ENCODE results near the gene FCN2. TPM values are rescaled to one million over a fixed set of nuclear protein-coding genes. Genes with fewer than 3 reads are reported as not detected.

Gene FCN2
- polyA plus RNA-seq, 1 donor (not counting 4 experiments of a cell fraction or from before 2014, with no cell fraction given): not detected

DNA sequence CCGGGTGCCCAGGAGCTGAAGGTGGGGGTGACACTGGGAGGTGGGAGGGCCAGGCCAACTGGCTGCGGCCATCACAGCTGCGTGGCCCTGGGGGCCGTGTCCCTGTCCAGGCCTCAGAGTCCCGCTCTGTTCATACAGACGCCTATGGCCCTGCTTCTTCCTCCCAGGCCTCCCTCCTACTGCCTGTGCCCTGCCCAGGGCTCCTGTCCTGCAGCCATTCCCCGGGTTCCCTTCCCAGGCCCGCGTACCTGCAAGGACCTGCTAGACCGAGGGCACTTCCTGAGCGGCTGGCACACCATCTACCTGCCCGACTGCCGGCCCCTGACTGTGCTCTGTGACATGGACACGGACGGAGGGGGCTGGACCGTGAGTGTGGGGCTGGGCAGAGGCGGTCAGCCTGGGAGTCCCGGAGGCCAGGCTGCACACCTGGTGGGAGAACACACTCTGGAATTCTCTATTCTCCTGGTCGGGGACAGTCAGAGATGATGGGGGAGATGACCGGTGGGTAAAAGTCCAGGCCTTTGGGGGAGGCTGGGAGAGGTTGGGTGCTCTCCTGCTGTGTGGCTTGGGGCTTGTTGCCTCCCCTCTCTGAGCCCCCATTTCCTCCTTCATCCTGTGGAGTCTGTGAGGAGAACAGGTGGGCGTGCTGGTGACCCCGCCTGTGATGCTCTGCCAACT is 4.5 kb downstream of the FCN2 start:
- H3K4me2 ChIP-seq (ENCODE audit: control insufficient read depth, extremely low read depth, insufficient read depth, low read depth, low read length): no peak overlapping the region
- FAIRE-seq (no peak), DNase-seq (ENCODE audit: low read depth, low spot score) (no peak)
- no peaks in the 10 kb centered on the region for H3K36me3 ChIP-seq (ENCODE audit: control insufficient read depth in 2 of 2, extremely low read depth in 1 of 2, insufficient read depth in 2 of 2, low read length in 2 of 2)
- H3K9ac ChIP-seq (ENCODE audit: control insufficient read depth, extremely low read depth, insufficient read depth, low read length): no peak overlapping the region
- no peaks in the 10 kb centered on the region for H3K27me3 ChIP-seq (ENCODE audit: control insufficient read depth, extremely low read depth, insufficient read depth, low read length)
- no peak overlapping the region for H3K27ac ChIP-seq (ENCODE audit: control insufficient read depth, insufficient read depth, low read length)
- TF ChIP-seq, protein P1, sequence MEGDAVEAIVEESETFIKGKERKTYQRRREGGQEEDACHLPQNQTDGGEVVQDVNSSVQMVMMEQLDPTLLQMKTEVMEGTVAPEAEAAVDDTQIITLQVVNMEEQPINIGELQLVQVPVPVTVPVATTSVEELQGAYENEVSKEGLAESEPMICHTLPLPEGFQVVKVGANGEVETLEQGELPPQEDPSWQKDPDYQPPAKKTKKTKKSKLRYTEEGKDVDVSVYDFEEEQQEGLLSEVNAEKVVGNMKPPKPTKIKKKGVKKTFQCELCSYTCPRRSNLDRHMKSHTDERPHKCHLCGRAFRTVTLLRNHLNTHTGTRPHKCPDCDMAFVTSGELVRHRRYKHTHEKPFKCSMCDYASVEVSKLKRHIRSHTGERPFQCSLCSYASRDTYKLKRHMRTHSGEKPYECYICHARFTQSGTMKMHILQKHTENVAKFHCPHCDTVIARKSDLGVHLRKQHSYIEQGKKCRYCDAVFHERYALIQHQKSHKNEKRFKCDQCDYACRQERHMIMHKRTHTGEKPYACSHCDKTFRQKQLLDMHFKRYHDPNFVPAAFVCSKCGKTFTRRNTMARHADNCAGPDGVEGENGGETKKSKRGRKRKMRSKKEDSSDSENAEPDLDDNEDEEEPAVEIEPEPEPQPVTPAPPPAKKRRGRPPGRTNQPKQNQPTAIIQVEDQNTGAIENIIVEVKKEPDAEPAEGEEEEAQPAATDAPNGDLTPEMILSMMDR (optimal IDR thresholded peaks at IDR 0.05 in 1 of 3, IDR thresholded peaks at IDR 0.05 in 1 of 3, conservative IDR thresholded peaks at IDR 0.05 in 1 of 3; ENCODE audit: extremely low read depth in 1 of 3, insufficient read depth in 2 of 3, low read length in 3 of 3): no peak
- no peak for TF ChIP-seq EZH2 (IDR thresholded peaks at IDR 0.05; ENCODE audit: low read length)
- H3K4me3 ChIP-seq (ENCODE audit: control insufficient read depth in 2 of 3, extremely low read depth in 1 of 3, insufficient read depth in 2 of 3, low read depth in 1 of 3, low read length in 3 of 3): no peak overlapping the region
- H3K9me3 ChIP-seq (ENCODE audit: control insufficient read depth, low read depth, low read length): no peaks in the 10 kb centered on the region
- no peaks in the 10 kb centered on the region for H3K9me1 ChIP-seq (ENCODE audit: control insufficient read depth, extremely low read depth, insufficient read depth, low read length)
- no peaks in the 10 kb centered on the region for H4K20me1 ChIP-seq (ENCODE audit: control insufficient read depth, extremely low read depth, insufficient read depth, low read length)
- H3K4me1 ChIP-seq (ENCODE audit: control insufficient read depth, extremely low read depth, insufficient read depth, low read length): no peaks in the 10 kb centered on the region
- no peaks in the 10 kb centered on the region for H3K79me2 ChIP-seq (ENCODE audit: control insufficient read depth, insufficient read depth, low read length)
- dilution Hi-C loops (cut with MboI; ENCODE audit: extremely low pct_ligation_motif_present, low sequenced_read_pairs): no loop called here
- H2AFZ ChIP-seq (ENCODE audit: control insufficient read depth, low read length): no peak overlapping the region

DNA sequence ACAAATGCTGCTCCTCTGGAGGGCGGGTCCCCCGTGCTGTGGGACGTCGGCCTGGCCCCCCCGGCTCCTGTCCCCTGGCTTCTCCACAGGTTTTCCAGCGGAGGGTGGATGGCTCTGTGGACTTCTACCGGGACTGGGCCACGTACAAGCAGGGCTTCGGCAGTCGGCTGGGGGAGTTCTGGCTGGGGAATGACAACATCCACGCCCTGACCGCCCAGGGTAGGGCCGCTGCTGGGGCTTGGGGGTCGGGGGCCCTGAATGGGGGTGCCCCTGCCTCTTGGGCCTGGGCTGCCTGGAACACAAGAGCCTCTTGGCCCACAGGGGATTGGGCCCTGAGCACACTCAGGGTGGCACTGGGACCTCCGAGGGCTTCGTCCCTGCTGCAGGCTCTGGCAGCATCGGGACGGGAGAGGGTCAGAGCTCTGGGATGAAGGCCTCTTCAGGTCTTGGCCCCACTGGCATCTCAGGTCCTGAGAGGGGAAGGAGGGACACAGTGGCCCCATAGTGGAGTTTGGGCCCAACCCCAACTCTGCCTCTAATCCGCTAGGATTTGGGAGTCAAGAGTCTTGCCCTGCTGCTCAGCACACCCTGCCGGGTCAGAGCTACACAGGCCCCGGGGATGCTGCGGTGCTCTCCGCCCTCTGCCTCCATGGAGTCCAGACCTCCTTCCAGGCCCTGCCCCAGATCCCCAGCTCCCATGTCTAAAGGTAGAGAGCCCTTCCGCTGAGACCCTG is 5.2 kb downstream of the FCN2 start:
- no peak overlapping the region for H3K4me3 ChIP-seq (ENCODE audit: control insufficient read depth in 2 of 3, extremely low read depth in 1 of 3, insufficient read depth in 2 of 3, low read depth in 1 of 3, low read length in 3 of 3)
- no peak for DNase-seq (ENCODE audit: low read depth, low spot score)
- no peak overlapping the region for H3K27ac ChIP-seq (ENCODE audit: control insufficient read depth, insufficient read depth, low read length)
- no peak for FAIRE-seq
- TF ChIP-seq EZH2 (IDR thresholded peaks at IDR 0.05; ENCODE audit: low read length): no peak
- TF ChIP-seq, protein P1 (optimal IDR thresholded peaks at IDR 0.05 in 1 of 3, IDR thresholded peaks at IDR 0.05 in 1 of 3, conservative IDR thresholded peaks at IDR 0.05 in 1 of 3; ENCODE audit: extremely low read depth in 1 of 3, insufficient read depth in 2 of 3, low read length in 3 of 3): no peak
- no peaks in the 10 kb centered on the region for H4K20me1 ChIP-seq (ENCODE audit: control insufficient read depth, extremely low read depth, insufficient read depth, low read length)
- H3K4me1 ChIP-seq (ENCODE audit: control insufficient read depth, extremely low read depth, insufficient read depth, low read length): no peaks in the 10 kb centered on the region
- dilution Hi-C loops (cut with MboI; ENCODE audit: extremely low pct_ligation_motif_present, low sequenced_read_pairs): no loop called here
- H3K36me3 ChIP-seq (ENCODE audit: control insufficient read depth in 2 of 2, extremely low read depth in 1 of 2, insufficient read depth in 2 of 2, low read length in 2 of 2): no peaks in the 10 kb centered on the region
- no peaks in the 10 kb centered on the region for H3K9me1 ChIP-seq (ENCODE audit: control insufficient read depth, extremely low read depth, insufficient read depth, low read length)
- H3K9ac ChIP-seq (ENCODE audit: control insufficient read depth, extremely low read depth, insufficient read depth, low read length): no peak overlapping the region
- H2AFZ ChIP-seq (ENCODE audit: control insufficient read depth, low read length): no peak overlapping the region
- H3K27me3 ChIP-seq (ENCODE audit: control insufficient read depth, extremely low read depth, insufficient read depth, low read length): no peaks in the 10 kb centered on the region
- H3K79me2 ChIP-seq (ENCODE audit: control insufficient read depth, insufficient read depth, low read length): no peaks in the 10 kb centered on the region
- no peaks in the 10 kb centered on the region for H3K9me3 ChIP-seq (ENCODE audit: control insufficient read depth, low read depth, low read length)
- no peak overlapping the region for H3K4me2 ChIP-seq (ENCODE audit: control insufficient read depth, extremely low read depth, insufficient read depth, low read depth, low read length)

Measured in keratinocyte (primary cell).